GM18909 (cell line): Measurements from ENCODE around the gene INMT.

Experiments
- ATAC-seq: cut with Tn5 transposase; IDR thresholded peaks from one replicate; pipeline ENCODE4 v1.9.1; 2021; ENCODE audit warnings: mild to moderate bottlenecking; ENCODE audit not compliant: unreplicated experiment, poor library complexity

Gene INMT

DNA sequence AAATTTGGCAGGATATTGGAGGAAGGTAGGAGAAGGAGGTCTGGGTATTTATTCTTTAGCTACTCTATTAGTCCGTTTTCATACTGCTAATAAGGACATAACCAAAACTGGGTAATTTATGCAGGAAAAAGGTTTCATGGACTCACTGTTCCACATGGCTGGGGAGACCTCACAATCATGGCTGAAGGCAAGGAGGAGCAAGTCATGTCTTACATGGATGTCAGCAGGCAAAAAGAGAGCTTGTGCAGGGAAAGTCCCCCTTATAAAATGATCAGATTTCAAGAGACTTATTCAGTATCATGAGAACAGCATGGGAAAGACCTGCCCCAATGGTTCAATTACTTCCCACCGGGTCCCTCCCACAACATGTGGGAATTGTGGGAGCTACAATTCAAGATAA lies 1.9 kb upstream of the INMT start:
- no peak for ATAC-seq

DNA sequence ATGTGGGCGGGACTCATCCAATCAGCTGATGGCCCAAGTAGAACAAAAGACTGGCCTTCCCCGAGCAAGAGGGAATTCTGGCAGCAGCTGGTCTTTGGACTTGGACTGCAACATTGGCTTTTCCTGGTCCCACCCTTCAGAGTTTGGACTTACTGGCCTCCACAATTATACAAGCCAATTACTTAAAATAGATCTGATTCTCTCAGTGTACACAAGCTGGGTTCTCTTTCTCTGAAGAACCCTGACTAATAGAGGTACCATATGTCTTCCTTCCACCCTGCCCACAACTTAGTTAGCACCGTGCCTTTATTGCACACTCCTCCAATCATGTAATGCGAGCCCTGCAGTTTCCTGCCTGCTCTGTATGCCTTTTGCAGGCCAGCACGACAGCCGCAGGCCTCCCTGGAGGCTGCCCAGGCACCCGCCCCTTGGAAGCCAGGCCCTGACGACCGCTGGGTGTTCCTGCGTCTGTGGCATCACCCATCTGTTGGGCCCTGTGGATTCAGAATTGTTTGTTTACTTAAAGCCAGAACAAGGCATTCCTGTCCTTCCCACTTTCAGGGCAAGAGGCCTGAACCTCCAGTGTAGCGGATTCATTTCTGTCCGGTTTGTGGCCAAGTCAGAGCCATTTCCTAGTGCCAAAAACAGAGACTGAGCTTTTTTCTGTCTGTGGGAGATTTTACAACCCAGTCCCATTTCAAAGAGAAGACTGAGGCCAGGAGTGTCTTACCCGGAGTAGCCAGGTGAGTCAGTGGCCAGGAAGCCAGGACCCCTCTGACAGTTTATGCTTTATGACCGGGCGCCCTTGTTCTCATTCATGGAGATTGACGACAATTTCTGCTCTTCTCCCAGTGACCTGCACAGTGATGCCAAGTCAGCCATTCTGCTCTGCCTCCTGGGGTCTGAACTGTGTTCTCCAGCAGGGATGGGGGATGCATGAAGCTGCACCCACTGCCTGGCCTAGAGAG lies 968 bp upstream of the INMT start:
- no peak for ATAC-seq

DNA sequence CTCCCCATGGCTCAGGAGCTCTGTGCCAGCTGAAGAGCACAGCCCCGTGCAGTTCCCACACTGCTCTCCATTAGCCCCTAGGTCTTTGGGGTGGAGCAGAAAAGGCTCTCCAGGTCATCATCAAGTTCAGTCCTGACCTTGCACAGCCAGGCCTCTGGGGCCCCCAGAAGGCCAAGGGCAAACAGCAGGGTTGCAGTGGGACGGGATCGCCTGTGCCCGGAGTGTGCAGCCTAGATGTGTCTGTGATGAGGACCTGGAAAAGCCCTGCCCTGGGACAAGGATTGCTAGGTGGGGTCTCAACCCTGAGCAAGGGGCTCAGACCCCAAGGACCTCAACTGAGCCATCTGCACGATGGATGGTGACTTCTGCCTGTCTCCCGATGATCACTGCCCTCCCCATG lies 549 bp downstream of the INMT start:
- ATAC-seq: no peak

DNA sequence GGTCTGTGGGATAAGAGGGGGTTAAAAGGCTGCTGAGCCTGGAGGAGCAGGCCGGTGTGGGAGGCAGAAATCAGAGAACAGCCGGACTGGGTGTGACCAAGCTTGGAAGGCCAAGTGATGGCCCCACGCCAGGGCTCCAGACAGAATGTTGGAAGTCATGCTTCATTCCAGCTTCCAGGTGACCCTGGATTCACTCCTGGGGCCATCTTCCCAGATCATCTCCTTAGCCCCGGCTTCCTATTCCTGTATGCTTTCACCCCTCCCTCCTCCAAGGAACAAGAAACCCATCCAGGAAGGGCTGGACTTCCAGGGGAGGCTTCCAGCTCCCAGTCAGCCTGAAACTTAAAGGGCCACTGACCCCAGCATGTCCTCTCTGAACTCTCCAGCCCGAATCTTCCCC lies 1.0 kb downstream of the INMT start:
- no peak for ATAC-seq

DNA sequence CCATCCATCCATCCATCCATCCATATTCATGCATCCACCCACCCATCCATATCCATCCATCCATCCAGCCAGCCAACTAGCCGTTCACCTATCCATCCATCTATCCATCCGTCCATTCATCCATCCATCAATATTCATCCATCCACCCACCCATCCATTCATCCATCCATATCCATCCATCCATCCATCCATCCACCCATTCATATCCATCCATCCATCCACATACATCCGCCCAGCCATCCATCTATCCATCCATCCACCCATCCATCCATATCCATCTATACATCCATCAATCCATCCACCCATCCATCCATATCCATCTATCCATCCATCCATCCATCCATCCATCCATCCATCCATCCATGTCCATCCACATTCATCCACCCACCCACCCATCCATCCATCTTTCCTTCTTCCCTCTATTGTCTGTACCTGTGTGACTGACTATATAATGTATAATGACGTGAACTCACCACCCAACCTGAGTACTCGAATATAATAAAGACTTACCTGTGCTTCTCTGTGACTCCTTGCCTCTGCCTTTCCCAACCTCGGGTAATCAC lies 2.5 kb downstream of the INMT start:
- ATAC-seq: no peak

DNA sequence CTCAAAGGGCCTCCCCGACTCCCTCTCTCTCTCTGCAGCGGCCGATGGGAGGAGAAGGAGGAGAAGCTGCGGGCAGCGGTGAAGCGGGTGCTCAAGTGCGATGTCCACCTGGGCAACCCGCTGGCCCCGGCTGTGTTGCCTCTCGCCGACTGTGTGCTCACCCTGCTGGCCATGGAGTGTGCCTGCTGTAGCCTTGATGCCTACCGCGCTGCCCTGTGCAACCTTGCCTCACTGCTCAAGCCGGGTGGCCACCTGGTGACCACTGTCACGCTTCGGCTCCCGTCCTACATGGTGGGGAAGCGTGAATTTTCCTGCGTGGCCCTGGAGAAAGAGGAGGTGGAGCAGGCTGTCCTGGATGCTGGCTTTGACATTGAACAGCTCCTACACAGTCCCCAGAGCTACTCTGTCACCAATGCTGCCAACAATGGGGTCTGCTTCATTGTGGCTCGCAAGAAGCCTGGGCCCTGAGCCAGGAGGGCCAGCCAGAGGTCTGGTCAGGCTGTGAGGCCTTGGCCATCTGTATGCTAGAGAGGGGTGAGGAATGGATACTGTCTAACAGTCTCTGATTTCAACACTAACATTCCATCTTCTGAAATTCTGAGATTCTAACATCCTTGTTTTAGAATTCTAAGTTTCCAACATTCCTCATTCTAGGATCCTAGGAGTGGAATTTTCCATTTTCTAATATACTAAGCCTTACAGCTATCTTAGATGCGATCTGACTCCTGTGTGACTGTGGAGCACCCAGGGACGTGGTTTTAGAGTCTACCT lies 3.6 kb downstream of the INMT start:
- ATAC-seq: no peak

DNA sequence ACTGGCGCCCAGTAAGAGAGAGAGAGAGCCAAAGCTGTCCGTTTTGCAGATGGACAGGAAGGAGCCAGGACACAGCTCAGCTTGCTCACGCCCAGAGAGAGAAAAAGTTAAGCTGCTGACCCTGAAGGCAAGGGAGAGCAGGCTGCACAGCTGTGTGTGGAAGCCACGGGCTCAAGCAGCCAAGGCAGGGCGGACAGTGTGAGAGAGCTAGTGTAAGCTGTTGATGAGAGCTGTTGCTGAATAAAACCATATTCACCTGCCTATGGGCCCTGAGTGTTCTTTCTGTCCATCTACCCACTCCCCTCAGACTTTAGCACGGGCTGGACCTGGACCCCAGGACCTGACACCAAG lies 5.4 kb downstream of the INMT start:
- no peak for ATAC-seq

DNA sequence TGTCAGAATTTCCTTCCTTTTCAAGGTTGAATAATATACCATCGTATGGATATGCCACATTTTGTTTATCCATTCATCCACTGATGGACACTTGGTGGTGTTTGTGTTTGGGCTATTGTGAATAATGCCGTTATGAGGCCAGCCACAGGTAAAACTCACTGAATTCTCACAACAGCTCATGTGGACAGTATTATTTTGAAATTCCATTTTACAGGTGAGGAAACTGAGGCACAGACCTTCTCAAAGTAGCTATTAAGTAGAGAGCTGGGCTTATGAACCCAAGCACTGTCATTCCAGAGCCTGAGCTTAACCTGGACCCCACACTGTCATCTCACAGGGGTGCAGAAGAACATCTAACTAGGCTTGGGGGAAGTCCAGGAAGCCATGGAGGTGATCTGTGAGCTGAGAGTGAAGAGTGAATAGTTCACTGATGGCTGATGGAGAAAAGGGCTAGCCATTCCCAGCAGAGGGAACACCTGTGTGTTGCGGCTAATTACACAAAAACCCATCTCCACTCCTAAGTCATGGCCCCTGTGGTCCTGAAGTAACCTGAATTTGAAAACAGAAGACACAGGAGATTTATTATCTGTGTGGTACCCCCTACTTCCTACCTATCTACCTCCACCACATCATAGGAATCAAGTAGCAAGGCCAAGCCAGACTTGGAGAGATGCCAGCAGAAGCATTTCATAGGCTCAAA lies 8.7 kb downstream of the INMT start:
- ATAC-seq: no peak

DNA sequence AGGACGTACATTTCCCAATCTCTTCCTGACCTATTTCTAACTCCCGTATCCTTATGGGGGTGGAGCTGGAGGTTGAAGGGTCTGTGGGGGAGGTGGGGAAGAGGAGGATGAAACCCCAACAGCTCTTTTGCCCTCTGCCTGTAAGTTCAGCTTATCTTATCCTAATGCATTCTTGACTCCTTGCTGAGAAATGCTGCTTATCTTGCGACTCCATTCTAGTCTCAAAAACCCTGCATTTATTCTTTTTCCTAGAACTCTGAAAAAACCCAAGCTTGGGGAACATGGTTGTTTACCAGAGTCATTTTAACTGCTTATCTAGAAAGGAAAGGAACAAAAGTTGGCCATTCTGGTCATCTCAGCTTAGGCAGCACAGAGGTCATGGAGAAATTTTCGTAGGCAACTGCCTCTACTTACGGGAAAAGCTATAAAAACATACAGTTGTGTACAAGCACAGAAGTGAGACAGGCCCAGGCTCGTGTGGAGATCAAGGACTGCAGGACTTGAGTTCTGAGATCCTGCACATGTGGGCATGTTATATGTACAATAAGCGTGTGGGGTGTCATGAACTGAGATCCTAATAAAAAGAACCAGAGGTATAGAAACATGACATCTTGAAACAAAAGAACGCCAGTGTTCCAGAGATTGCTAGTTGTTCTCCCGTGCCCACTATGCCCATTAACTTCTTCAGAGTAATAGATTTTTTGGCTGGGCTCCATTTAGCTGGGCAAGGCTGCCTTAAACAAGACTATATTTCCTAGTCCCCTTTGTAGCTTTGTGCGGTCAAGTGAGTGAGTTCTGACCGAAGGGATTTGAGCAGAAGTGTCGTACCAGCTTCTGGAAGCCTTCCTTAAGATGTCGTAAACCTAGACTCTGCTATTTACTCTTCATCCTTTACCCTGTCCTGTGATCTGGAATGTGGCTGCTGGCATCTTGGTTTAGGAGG lies 9.6 kb downstream of the INMT start:
- ATAC-seq: no peak

DNA sequence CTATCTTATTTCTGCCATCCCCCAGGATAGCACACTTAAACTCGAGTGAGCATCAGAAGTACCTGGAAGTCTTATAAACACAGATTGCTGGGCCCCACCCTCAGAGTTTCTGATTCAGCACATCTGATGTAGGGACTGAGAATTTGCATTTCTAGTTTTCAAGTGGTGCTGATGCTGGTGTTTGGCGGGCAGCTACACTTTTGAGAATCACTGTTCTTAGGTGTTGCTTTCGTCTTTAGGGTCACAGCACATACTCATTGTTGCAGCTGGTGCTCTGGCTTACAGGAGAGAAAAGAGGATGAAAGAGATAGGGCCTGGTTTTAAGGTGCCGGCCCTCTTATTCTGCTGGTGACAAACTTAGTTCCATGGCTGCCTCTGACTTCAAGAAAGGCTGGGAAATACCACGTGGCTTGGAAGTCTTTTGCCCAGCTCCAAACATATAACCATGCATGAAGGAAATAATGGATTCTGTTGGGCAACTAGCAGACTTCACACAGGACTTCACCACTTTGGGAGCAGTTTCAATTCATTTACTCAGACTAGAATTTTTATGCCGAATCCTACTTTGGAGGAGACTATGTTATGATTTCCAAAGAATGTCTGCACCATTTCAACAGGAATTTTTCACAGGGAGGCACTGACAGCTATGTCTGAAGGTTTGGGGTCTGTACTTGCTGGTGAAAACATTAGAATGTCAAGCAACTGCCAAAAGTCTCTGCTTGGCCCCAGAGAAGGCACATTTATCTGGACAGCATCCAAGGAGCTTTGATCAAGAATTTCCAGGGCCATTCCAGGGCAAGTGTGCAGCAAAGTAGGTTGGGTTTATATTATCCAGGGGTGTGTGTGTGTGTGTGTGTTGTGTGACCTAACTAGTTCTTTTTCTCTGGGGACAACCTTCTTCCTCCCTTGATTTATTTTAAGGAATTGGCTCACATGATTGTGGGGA lies 12.4 kb downstream of the INMT start:
- peak; percentile 68 for ATAC-seq

DNA sequence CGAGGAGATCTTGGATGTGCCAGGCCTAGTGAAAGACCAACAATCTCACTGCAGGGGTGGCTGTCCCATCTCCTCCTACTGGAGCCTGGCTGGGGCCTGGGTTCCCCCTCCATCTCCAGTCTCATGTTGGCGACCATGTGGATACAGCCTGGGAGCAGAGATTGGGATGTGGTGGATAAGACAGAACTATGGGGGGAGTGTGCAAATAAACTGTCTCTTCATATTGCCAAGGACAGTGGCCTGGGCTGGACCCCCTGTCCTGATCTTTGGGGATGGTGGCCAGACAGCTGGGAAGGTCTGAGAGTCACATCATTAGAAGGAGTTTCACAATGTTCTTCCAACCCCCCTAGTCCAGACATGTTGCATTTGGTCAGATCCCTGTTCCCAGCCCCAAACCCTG lies 13.5 kb downstream of the INMT start:
- ATAC-seq: no peak

DNA sequence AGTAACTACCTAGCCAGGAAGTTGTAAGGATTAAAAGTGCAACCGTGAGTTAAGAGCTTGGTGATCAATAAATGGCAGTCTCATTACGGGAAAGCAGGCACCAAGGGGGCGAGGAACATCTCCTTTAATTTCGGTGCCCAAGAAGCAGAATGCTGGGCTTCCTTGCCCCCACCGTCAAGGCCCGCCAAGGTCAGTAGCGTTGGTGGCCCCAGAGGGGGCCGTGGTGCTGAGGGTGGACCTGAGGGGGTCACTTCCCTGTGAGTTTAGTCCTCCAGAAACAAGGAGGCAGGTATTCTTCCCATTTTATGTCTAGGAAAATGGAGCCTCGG lies 18.9 kb downstream of the INMT start:
- no peak for ATAC-seq

DNA sequence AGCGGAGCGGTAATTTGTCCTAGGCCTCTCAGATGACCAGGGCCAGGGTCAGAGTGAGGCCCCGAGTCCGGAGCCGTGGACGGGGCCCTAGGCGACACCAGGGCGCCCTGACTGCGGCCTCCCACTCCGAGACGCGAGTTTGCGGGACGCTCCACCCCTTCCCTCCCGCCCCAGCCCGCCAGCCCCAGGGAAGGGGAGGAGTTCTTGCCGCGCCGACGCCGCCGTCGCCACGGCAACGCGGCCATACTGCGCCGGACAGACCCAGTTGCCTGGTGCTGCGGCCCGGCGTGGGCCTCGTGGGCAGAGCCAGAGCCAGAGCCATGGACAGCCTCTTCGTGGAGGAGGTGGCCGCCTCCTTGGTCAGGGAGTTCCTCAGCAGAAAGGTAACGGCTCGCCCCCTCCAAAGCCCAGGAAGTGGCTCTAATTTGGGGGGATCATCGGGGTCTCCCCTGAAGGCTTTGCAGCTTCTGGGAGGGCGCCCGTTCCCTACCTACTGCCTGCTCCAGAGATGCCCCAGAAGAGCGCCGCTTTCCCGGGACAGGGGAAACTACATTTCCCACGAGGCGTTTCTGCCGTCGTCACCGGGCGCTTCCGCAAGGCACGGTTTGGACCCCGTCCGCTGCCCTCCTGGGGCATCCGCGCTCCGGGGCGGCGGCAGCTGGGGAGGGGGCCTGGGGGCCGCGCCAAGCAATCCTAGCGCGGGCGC lies 19.4 kb downstream of the INMT start, which contains the start of gene MINDY4:
MINDY4 (plus strand) TSS at position 244 of the 706 bp plus-strand sequence; CDS start at position 321, 77 bp downstream.
- peak; percentile 85 for ATAC-seq

DNA sequence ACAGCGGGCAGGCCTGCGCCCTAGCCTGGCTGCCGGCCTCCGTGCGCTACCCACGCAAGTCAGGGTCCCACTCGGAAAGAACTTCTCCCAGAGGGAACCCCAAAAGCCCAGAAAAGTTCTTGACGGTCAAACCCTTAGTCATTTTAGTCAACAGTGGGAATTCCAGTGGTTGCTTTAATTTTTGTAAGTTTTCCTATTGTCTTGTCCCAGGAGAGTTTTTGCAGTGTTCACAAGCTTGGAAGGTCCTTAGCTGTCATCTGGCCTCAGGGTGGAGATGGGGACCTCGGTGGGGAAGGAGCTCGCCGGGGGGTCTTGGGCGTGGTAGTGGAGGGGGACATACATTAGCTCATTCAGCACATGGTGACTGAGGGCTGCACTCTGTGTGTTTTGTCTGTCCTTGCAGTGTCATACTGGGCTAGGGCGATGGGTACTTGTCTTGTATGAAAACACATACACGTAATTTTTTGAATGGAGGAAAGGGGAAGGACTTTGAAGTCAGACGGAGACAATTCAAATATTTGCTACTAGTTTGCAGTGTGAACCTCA lies 20.0 kb downstream of the INMT start:
- ATAC-seq: peak; percentile 32

DNA sequence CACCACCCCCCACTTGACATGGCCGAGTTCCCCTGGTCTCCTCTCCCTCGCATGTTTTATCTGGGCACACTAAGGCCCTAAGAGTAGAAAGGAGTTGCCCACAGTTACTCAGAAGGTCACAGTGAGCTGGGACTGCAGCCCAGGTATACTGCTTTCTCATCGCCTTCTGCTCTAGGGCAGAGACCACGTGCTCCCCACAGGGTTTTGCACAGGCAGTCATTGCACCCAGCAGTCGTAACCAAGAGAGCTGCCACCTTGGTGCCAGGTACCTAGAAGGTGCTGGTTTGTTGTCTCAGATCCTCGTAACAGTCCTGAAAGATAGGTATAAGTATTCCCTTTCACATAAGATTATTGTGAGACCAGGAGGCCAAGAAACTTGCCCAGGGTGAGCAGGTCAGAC lies 21.0 kb downstream of the INMT start:
- ATAC-seq: no peak

DNA sequence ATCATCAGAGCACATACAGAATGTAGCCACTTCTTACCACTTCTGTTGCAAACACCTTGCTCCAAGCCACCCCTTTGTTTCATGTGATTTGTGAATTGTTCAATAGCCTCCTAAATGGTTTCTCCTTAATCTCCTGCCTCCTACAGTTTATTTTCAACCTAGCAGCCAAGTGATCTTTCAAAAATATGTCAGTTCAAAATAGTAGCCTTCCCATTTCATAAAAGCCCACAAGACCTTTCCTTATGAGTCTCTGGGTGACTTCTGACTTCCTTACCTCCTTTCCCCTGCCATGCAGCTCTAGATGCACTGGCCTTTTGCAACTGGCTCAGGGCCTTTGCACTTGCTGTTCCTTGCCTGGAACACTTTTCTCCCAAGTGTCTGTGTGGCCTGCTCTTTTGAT lies 24.1 kb downstream of the INMT start:
- no peak for ATAC-seq

DNA sequence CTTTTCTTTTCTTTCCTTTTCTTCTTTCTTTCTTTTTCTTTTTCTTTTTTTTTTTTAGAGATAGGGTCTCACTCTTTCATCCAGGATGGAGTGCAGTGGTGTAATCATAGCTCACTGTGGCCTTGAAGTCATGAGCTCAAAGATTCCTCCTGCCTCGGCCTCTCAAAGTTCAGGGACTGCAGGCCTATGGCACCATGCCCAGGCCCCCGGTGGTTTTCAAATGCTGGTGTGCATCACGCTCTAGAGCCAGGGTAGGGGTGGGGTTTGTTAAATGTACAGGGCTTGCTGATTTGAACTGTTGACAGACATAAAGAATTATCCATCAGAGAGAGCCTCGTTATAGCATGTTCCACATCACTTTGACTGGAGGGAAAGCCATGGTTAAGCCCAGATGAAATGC lies 25.0 kb downstream of the INMT start:
- ATAC-seq: no peak
